PC-9 (cell line): ENCODE data around the gene RNF220. TPM values are rescaled to one million over a fixed set of nuclear protein-coding genes. Genes with fewer than 3 reads are reported as not detected.

Experiments
- BruUV-seq: library from RNA; stranded (reverse); fragments of 400-500 nt; replicated peaks from 2 replicates; lab custom pipeline; 2021; lab: Mats Ljungman, UMichigan
- CTCF ChIA-PET: fragments of 300-600 bp; sonication (Branson Sonifier 250); formaldehyde crosslinking; loops from one replicate; lab custom pipeline; 2022; ENCODE audit warnings: antibody characterized with exemption; lab: Charles Lee
- POLR2A ChIA-PET: fragments of 300-600 bp; sonication (Branson Sonifier 250); formaldehyde crosslinking; loops from one replicate; lab custom pipeline; 2022; ENCODE audit warnings: antibody characterized with exemption; ENCODE audit not compliant: unreplicated experiment; lab: Charles Lee
- DNase-seq, 2 experiments: peaks; one replicate each; pipeline versions ENCODE4 v3.0.0 to v3.0.0-alpha.2; 2015 to 2022; ENCODE audit warnings: mixed read lengths in 1 of 2
- H2AFZ ChIP-seq: fragments of 200-600 bp; sonication (generic); 2 replicates; pipeline ENCODE4 v1.8.1; 2017; ENCODE audit warnings: antibody characterized with exemption
- H3F3A ChIP-seq: fragments of 200-600 bp; sonication (generic); 2 replicates; pipeline ENCODE4 v1.8.1; 2017; ENCODE audit warnings: antibody characterized with exemption, mild to moderate bottlenecking, low read depth; ENCODE audit not compliant: insufficient read depth
- H3K27ac ChIP-seq: fragments of 200-600 bp; sonication (generic); 2 replicates; pipeline ENCODE4 v1.6.1; 2016; ENCODE audit warnings: mixed run types
- H3K27me3 ChIP-seq: fragments of 200-600 bp; sonication (generic); 2 replicates; pipeline ENCODE4 v1.6.1; 2016; ENCODE audit warnings: low read depth, mixed run types; ENCODE audit not compliant: insufficient read depth
- H3K36me3 ChIP-seq: fragments of 200-600 bp; sonication (generic); 2 replicates; pipeline ENCODE4 v1.6.1; 2016; ENCODE audit warnings: low read depth, mixed run types
- H3K4me1 ChIP-seq: fragments of 200-600 bp; sonication (generic); replicated peaks from 2 replicates; pipeline ENCODE4 v1.6.1; 2016; ENCODE audit warnings: mixed run types; ENCODE audit not compliant: insufficient read depth
- H3K4me2 ChIP-seq: fragments of 200-600 bp; sonication (generic); 2 replicates; pipeline ENCODE4 v1.6.1; 2017; ENCODE audit warnings: mixed run types
- H3K4me3 ChIP-seq: fragments of 200-600 bp; sonication (generic); 2 replicates; pipeline ENCODE4 v1.6.1; 2016; ENCODE audit warnings: mixed run types
- H3K79me2 ChIP-seq: fragments of 200-600 bp; sonication (generic); 2 replicates; pipeline ENCODE4 v1.6.1; 2017; ENCODE audit warnings: low read depth, mixed run types
- H3K9me2 ChIP-seq: fragments of 200-600 bp; sonication (generic); 2 replicates; pipeline ENCODE4 v1.8.1; 2017; ENCODE audit warnings: mild to moderate bottlenecking; ENCODE audit not compliant: insufficient read depth
- H3K9me3 ChIP-seq: fragments of 200-600 bp; sonication (generic); 2 replicates; pipeline ENCODE4 v1.8.1; 2016; ENCODE audit warnings: low read depth; ENCODE audit not compliant: insufficient read depth
- H4K20me1 ChIP-seq: fragments of 200-600 bp; sonication (generic); 2 replicates; pipeline ENCODE4 v1.8.1; 2017; ENCODE audit not compliant: insufficient read depth
- EZH2 ChIP-seq: fragments of 200-600 bp; sonication (generic); IDR thresholded peaks from 2 replicates; pipeline ENCODE4 v1.8.0; 2017; ENCODE audit warnings: antibody characterized with exemption, low read depth
- intact Hi-C: fragments of 100-400 bp; cut with micrococcal nuclease; formaldehyde crosslinking; loops from one replicate; pipeline ENCODE4 v1.10.0; 2022; ENCODE audit not compliant: unreplicated experiment
- total RNA-seq: library from RNA; stranded (reverse); gene quantifications from 2 replicates; pipeline ENCODE4 v1.2.3, GENCODE V29; 2021
- TF ChIP-seq, protein P1 (sequence below): fragments of 200-600 bp; sonication (generic); conservative IDR thresholded peaks from 2 replicates; pipeline ENCODE4 v1.6.1; 2017; ENCODE audit warnings: mixed run types, antibody characterized with exemption, mild to moderate bottlenecking, moderate library complexity

Gene RNF220
- total RNA-seq, 1 experiment from 2014 or later = 82.9 TPM

DNA sequence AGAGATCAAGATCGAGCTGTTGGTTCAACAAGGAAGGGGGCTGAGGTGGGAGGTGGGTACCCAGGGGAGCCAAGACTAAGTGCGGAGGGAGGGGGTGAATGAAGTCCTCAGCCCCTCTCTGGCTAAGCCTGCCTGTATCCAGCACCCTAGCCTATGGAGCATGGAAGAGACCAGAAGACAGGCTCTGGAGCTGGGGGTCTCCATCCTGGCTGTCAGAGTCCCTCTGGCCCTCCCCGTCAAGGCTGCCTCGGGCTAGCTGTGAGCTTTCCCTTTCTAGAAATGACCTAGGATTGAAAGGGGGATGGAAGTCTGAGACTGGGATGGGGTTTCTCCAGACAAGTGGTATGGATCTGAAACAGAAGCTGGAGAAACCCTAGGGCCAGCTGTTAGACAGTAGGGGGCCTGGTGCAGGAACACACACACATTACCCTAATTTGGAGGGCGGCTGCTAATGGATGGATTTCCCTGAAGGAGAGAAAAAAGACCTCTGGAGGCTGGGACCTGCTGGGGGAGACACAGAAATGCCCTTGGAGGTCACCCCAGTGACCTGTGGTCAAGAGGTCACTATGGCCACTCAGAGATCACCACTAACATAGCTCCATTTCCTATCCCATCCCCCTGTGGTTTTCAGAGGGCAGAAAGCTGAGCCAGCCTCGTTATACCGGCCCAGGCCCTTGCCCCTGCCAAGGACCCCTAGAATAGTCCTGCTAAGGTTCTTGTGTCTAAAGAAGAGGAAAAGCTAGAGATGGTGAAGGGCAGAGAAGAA, 161.4 kb downstream of the RNF220 start:
- no peaks in the 10 kb centered on the region for H3K27me3 ChIP-seq
- CTCF ChIA-PET = interaction anchor here (0.7 kb wide), 1 partner anchor 13 kb away, joined by 4 read pairs; no protein-coding TSS in a partner anchor

DNA sequence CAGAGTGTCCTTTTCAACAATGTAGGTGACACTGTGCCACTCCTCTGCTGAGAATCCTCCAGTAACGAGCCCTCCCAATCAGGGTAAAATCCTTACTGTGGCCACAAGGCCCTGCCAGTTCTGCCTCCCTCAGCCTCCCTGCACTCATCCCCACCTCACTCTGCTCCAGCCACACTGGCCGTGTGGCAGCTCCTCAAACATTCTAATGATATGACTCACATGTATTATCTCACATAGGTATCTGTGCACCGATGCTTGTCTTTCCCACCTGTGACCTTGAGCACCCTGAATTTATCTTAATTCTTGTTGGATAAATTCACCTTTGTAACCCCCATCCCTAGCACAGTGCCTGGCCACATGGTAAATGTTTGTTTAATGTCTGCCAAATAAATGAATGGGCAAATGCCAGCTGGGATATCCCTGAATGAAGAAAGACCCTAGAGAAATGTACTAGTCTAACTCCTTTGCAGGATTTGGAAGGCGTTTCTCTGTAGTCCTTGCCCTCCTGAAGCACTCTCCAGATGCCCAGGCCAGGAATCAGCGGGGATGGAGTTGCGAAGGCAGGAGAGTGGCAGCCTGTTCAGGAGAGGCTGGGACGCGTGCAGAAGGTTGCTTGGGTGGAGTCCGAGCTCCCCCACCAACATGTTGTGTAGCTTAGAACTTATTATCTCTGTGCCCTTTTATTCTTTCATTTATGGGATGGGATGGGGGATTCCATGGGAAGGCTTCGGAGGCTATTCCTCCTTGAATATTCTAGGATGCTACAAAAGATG, 163.3 kb downstream of the RNF220 start:
- H3K4me2 ChIP-seq = peak overlapping the region; percentile 8; the same call in 1 of the 2 replicates
- peak; percentile 70 to 72 for DNase-seq
- no peak for TF ChIP-seq EZH2
- TF ChIP-seq, protein P1, sequence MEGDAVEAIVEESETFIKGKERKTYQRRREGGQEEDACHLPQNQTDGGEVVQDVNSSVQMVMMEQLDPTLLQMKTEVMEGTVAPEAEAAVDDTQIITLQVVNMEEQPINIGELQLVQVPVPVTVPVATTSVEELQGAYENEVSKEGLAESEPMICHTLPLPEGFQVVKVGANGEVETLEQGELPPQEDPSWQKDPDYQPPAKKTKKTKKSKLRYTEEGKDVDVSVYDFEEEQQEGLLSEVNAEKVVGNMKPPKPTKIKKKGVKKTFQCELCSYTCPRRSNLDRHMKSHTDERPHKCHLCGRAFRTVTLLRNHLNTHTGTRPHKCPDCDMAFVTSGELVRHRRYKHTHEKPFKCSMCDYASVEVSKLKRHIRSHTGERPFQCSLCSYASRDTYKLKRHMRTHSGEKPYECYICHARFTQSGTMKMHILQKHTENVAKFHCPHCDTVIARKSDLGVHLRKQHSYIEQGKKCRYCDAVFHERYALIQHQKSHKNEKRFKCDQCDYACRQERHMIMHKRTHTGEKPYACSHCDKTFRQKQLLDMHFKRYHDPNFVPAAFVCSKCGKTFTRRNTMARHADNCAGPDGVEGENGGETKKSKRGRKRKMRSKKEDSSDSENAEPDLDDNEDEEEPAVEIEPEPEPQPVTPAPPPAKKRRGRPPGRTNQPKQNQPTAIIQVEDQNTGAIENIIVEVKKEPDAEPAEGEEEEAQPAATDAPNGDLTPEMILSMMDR = no peak

More for the DNA sequence above, 161.4 kb downstream of the RNF220 start:
- Histone ChIP-seq H3K79me2 (no peaks in the 10 kb centered on the region), H3K36me3 (no peaks in the 10 kb centered on the region), H3F3A (no peaks in the 10 kb centered on the region; the same call in 1 of the 2 replicates), H3K4me3 (no peak overlapping the region), H4K20me1 (no peaks in the 10 kb centered on the region), H3K4me2 (no peak overlapping the region), H3K27ac (no peak overlapping the region), H3K9me3 (no peaks in the 10 kb centered on the region), H3K9me2 (no peaks in the 10 kb centered on the region), H3K4me1 (peaks cover 18% of the 10 kb centered on the region), H2AFZ (no peak overlapping the region)
- no TSS peak for BruUV-seq
- no peak for TF ChIP-seq EZH2
- TF ChIP-seq, protein P1 = no peak
- DNase-seq = no peak
- POLR2A ChIA-PET = no interaction called here
- intact Hi-C loops = no loop called here

DNA sequence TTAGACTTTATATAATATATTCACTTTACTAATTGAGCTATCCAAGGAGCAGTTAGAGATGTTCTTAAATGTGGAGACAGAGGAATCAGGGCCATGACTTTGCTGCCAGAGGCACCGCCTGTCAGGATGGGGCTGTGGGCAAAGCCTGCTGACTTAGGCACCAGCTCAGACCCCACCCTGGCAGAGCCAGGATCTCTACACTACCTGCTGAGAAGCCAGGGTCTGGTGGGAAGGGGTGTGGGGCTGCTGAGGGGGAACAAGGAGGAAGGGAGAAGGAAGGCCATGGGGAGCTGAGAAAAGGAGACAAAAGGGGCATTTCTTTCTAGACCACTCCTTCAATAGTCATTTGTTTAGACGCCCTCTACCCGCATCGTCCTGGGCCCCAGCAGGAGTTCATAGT, 164.4 kb downstream of the RNF220 start:
- ChIA-PET CTCF (no interaction called here), POLR2A (no interaction called here)
- Histone ChIP-seq H3K9me2 (no peaks in the 10 kb centered on the region), H3K79me2 (no peaks in the 10 kb centered on the region), H3K4me2 (no peak overlapping the region), H3K4me1 (peaks cover 18% of the 10 kb centered on the region), H3F3A (no peaks in the 10 kb centered on the region; the same call in 1 of the 2 replicates), H3K27me3 (no peaks in the 10 kb centered on the region), H3K4me3 (no peak overlapping the region), H4K20me1 (no peaks in the 10 kb centered on the region), H3K9me3 (no peaks in the 10 kb centered on the region), H3K36me3 (no peaks in the 10 kb centered on the region), H2AFZ (no peak overlapping the region), H3K27ac (no peak overlapping the region)
- no TSS peak for BruUV-seq
- intact Hi-C loops = no loop called here
- TF ChIP-seq, protein P1 = no peak
- TF ChIP-seq EZH2 = no peak
- no peak for DNase-seq

More for the DNA sequence above, 163.3 kb downstream of the RNF220 start:
- no peak overlapping the region for H3K27ac ChIP-seq
- no peaks in the 10 kb centered on the region; the same call in 1 of the 2 replicates for H3F3A ChIP-seq
- intact Hi-C loops = loop anchor here (1.0 kb wide), 1 partner anchor 178 kb away; no protein-coding TSS in a partner anchor
- H3K4me1 ChIP-seq = peaks cover 18% of the 10 kb centered on the region
- H2AFZ ChIP-seq = no peak overlapping the region
- no TSS peak for BruUV-seq
- H3K9me3 ChIP-seq = no peaks in the 10 kb centered on the region
- POLR2A ChIA-PET = interaction anchor here (0.6 kb wide), 2 partner anchors 479 to 1220 kb away, joined by 4 read pairs; no protein-coding TSS in a partner anchor
- no peaks in the 10 kb centered on the region for H3K79me2 ChIP-seq
- no peaks in the 10 kb centered on the region for H3K36me3 ChIP-seq
- H4K20me1 ChIP-seq = no peaks in the 10 kb centered on the region
- H3K27me3 ChIP-seq = no peaks in the 10 kb centered on the region
- no peaks in the 10 kb centered on the region for H3K9me2 ChIP-seq
- no peak overlapping the region for H3K4me3 ChIP-seq
- CTCF ChIA-PET = interaction anchor here (0.6 kb wide), 2 partner anchors 270 to 712 kb away, joined by 3 to 6 read pairs; no protein-coding TSS in a partner anchor
